Glutamatergic neuron (in vitro differentiated cells): ENCODE results near the gene ZBTB7C. TPM values are rescaled to one million over a fixed set of nuclear protein-coding genes. Genes with fewer than 3 reads are reported as not detected.

Source experiments
- DNase-seq: peaks from one replicate; pipeline ENCODE4 v3.0.0; 2022
- H3K27ac Mint-ChIP-seq: one replicate; pipeline ENCODE4 v1.8.0; 2020; ENCODE audit warnings: mild to moderate bottlenecking, mixed read lengths, inconsistent platforms; ENCODE audit not compliant: unreplicated experiment
- H3K27me3 Mint-ChIP-seq: one replicate; pipeline ENCODE4 v1.8.0; 2020; ENCODE audit warnings: mild to moderate bottlenecking, moderate library complexity, mixed read lengths, inconsistent platforms; ENCODE audit not compliant: unreplicated experiment
- H3K36me3 Mint-ChIP-seq: one replicate; pipeline ENCODE4 v1.8.0; 2020; ENCODE audit warnings: mild to moderate bottlenecking, mixed read lengths, inconsistent platforms; ENCODE audit not compliant: unreplicated experiment
- H3K4me1 Mint-ChIP-seq: one replicate; pipeline ENCODE4 v1.8.0; 2020; ENCODE audit warnings: mild to moderate bottlenecking, low read depth, mixed read lengths, inconsistent platforms; ENCODE audit not compliant: unreplicated experiment
- H3K4me3 Mint-ChIP-seq: one replicate; pipeline ENCODE4 v1.8.0; 2020; ENCODE audit warnings: mild to moderate bottlenecking, mixed read lengths, inconsistent platforms; ENCODE audit not compliant: unreplicated experiment
- H3K9me3 Mint-ChIP-seq: one replicate; pipeline ENCODE4 v1.8.0; 2020; ENCODE audit warnings: mild to moderate bottlenecking, moderate library complexity, mixed read lengths, inconsistent platforms; ENCODE audit not compliant: unreplicated experiment
- total RNA-seq: library from RNA; stranded (reverse); fragmentation: NEBNext Ultra II Directional; extraction: Animal tissue kit (Norgen Biotek cat#: 25700); gene quantifications from one replicate; pipeline ENCODE4 v1.2.1, GENCODE V29; 2021; ENCODE audit not compliant: unreplicated experiment
- TF ChIP-seq, protein P1 (sequence below): fragments of 200-600 bp; sonication (generic); IDR thresholded peaks from one replicate; pipeline ENCODE4 v1.5.0; 2021; ENCODE audit not compliant: partially characterized antibody, unreplicated experiment

Gene ZBTB7C
- total RNA-seq, 1 donor from 2014 or later = 10.6 TPM

GRCh38 chr18:48371854-48372602 lies 37.2 kb downstream of the ZBTB7C start:
- H3K9me3 Mint-ChIP-seq = no peaks in the 10 kb centered on the region
- DNase-seq = no peak
- no peak overlapping the region for H3K4me3 Mint-ChIP-seq
- no peak overlapping the region for H3K27ac Mint-ChIP-seq
- H3K36me3 Mint-ChIP-seq = no peaks in the 10 kb centered on the region
- TF ChIP-seq, protein P1, sequence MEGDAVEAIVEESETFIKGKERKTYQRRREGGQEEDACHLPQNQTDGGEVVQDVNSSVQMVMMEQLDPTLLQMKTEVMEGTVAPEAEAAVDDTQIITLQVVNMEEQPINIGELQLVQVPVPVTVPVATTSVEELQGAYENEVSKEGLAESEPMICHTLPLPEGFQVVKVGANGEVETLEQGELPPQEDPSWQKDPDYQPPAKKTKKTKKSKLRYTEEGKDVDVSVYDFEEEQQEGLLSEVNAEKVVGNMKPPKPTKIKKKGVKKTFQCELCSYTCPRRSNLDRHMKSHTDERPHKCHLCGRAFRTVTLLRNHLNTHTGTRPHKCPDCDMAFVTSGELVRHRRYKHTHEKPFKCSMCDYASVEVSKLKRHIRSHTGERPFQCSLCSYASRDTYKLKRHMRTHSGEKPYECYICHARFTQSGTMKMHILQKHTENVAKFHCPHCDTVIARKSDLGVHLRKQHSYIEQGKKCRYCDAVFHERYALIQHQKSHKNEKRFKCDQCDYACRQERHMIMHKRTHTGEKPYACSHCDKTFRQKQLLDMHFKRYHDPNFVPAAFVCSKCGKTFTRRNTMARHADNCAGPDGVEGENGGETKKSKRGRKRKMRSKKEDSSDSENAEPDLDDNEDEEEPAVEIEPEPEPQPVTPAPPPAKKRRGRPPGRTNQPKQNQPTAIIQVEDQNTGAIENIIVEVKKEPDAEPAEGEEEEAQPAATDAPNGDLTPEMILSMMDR = no peak
- H3K4me1 Mint-ChIP-seq = peaks cover 6% of the 10 kb centered on the region
- H3K27me3 Mint-ChIP-seq = peaks cover 3% of the 10 kb centered on the region

DNA sequence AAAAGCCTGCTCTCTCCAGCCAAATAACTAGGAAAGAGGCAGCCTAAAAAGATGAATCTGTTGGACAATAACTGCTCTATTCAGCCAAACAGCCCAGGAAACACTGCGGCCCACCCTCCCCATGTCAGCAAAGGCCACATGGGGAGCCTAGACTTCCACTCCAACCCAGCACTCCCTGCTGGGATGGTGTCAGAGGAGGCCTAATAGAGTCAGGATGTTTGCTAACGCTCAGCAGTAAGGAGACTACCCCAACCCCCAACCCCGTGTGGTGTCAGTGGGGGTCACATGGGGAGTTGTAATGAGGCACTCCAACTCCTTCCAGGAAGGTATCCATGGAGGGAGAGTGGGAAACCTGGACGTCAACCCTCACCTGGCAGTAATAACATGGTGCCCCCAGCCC lies 41.6 kb downstream of the ZBTB7C start:
- Mint-ChIP-seq H3K27ac (no peak overlapping the region), H3K4me1 (no peaks in the 10 kb centered on the region), H3K36me3 (peaks cover 4% of the 10 kb centered on the region), H3K9me3 (no peaks in the 10 kb centered on the region), H3K4me3 (no peak overlapping the region), H3K27me3 (peaks cover 2% of the 10 kb centered on the region)
- TF ChIP-seq, protein P1 = no peak
- no peak for DNase-seq

- TF ChIP-seq, protein P1 = no peak
- DNase-seq = no peak
- H3K27ac Mint-ChIP-seq = no peak overlapping the region
- H3K27me3 Mint-ChIP-seq = peaks cover 2% of the 10 kb centered on the region
- no peaks in the 10 kb centered on the region for H3K9me3 Mint-ChIP-seq
- H3K4me3 Mint-ChIP-seq = no peak overlapping the region
- peaks cover 4% of the 10 kb centered on the region for H3K36me3 Mint-ChIP-seq
- no peaks in the 10 kb centered on the region for H3K4me1 Mint-ChIP-seq
Measured at GRCh38 chr18:48365965-48366364, 43.2 kb downstream of the ZBTB7C start.

DNA sequence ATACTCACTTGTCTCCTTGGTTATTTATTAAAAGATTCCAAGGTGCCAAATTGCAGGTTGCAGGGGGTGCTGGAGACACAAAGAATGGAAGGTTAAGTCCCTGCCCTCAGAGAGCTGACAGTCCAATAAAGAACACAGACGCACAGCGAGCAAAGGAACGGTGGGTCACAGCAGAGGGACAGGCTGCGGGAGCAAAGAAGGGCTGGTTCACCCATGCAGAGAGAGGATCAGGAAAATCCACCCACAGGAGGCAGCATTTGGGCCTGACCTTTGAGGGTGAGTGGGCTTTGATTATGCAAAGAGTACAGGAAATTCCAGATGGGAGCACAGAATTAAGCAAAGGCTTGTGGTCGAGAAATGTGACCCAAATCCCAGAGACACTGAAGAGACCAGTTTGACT lies 45.0 kb downstream of the ZBTB7C start:
- Mint-ChIP-seq H3K27me3 (peaks cover 7% of the 10 kb centered on the region), H3K4me1 (no peaks in the 10 kb centered on the region), H3K9me3 (no peaks in the 10 kb centered on the region), H3K4me3 (no peak overlapping the region), H3K36me3 (peaks cover 4% of the 10 kb centered on the region), H3K27ac (no peak overlapping the region)
- TF ChIP-seq, protein P1 = no peak
- DNase-seq = no peak

DNA sequence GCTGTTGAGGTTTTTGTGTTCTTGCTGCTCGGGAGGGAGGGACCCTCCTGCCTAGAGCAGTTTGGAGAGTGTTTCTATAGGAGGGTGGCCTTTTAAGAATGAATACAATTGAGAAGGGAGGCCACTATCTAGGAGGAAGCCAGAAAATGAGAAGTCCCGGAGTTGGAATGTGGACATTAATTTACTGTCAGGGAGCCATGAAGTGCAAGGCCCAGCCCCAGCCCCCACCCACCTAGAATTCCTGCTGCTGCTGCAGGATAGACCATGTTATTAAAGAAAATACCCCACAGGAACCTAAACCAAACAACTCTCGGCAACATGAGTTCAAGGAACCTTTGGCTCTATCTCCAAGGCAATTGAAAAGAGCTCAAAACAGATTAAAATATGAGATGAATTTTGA lies 46.0 kb downstream of the ZBTB7C start:
- H3K4me3 Mint-ChIP-seq = no peak overlapping the region
- H3K9me3 Mint-ChIP-seq = no peaks in the 10 kb centered on the region
- no peak overlapping the region for H3K27ac Mint-ChIP-seq
- TF ChIP-seq, protein P1 = no peak
- H3K27me3 Mint-ChIP-seq = peaks cover 9% of the 10 kb centered on the region
- no peaks in the 10 kb centered on the region for H3K4me1 Mint-ChIP-seq
- DNase-seq = no peak
- H3K36me3 Mint-ChIP-seq = peaks cover 4% of the 10 kb centered on the region
